Right hindlimb (tissue), 1 donor: ENCODE measurements around the gene TBC1D8B.
"Not testable (repeated sequence)": the region's sequence is repeated elsewhere in the genome, so short reads cannot be mapped to it uniquely, and the experiment has no call there.

ENCODE experiments used
- DNase-seq: peaks from one replicate; pipeline ENCODE4 v3.0.0-alpha.2; 2018

TBC1D8B gene

DNA sequence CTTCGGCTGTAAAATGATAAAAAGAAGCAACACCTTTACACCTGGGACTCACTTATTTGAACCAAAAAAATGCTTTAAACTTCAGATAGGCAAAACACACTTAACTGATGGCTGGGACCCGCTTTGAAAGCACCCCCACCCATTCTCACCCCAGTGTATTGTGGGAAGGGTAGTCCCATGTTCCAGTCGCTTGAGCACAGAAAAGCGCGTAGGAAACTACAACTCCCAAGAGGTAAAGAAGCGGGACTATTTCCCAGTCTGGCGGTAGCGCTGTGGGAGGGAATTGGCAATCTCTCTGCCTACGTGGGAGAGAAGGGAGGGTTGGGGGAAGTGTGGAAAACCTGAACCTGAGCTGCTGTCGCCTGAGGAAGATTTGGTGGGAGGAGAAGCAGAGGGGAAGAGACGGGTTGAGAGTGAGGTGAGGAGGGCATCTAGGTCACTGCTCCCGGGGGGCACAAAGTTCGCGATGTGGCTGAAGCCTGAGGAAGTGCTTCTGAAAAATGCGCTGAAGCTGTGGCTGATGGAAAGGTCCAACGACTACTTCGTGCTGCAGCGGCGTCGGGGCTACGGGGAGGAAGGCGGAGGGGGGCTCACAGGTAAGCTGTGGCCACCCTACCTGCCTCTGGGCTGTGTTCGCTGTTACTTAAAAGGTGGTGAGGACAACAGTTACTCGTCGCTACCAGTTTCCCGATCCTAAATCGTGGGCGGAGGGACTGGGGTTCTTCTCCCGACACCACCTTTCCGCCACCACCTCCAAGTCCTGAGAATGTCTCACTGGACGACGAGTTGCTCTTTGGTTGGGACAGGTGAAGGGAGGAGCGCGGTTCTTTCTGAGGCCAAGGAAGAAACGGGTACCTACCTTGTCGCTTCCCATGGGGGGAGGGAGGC, at the start of gene TBC1D8B:
Gene TBC1D8B (plus strand): TSS at position 286 of the 888 bp plus-strand sequence. CDS start 181 bp downstream, at position 467.
- peak; percentile 89 for DNase-seq

- DNase-seq = not testable (repeated sequence)
Measured at GRCh38 chrX:106769288-106769687, 33.2 kb upstream of the TBC1D8B start.

DNA sequence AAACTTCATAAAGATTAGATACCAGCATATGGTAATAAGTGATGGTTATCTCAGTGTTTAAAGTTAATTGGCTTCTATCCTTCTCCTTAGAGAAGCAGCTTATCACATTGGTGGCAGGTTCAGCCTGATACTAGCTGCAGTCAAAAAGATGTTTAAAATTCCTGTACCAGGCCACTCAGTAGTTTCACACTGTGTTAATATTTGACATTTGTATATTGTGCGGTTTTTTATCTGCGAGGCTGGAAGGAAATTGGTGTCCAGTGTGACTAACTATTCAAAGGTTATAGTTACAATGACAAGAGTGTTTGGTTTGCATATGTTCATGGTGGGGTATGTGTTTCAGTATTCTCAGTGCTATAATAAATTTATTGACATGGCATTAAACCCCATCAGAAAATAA, 27.5 kb upstream of the TBC1D8B start:
- no peak for DNase-seq

DNA sequence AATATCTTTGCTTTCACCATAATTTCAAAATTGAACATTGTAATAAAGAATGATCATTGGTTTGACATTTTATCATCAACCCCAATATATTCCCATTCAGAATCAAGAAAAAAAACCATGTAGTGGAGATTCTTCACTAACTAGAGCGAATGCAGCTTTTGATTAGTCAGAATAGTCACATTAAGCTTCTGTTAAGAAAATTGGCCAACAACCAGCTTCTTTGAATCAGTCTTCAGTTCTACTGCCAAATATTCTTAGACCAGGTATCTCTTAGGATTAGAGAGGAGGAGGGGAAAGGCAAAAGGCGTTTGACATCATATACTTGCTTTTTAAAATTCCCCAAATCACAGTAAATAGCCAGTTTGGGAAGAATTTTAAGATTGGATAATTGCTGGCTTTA, 22.2 kb upstream of the TBC1D8B start:
- DNase-seq = no peak

DNA sequence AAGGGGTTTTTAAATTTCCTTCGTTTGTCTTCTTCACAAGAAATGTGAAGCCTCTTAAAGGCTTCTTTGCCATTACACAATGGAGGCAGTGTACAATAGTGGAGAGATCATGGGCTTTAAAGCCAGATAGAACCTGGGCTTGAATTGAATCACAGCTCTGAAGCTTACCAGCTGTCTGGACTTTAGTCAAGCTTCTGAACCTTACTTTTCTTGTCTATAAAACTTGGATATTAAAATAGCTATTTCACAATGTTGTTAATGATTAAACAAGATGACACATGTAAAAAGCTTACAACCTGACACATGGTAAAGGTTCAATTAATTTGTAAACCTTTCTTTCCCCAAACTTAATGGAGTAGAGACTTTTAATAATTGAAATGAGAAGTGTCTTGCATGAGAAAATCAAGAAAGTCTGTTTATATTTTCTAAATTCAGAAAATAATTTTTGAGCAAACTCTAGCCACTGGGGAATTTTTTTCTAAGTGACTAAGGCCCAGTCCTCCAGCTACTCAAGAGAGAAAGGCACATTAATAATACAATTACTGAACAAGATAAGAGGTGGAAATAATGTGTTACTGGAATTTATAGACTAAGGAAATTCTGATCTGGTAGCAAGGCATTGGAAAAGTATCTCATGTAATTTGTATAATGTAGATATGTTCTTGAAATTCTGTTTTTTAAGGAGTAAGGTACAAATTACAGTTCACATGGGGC, 21.7 kb upstream of the TBC1D8B start:
- DNase-seq = no peak

DNA sequence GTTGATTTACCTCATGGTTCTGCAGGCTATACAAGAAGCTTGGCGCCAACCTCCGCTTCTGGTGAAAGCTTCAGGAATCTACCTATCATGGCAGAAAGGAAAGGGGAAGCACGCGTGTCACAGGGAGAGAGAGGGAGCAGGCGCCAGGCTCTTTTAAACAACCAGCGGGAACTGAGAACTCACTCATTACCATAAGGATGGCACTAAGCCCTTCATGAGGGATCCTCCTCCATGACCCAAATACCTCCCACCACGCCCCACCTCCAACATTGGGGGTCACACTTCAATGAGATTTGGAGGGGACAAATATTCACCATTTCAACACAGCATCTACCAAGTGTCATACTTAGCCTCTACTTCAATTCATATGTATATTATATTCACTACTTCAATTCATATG, 18.8 kb upstream of the TBC1D8B start:
- no peak for DNase-seq

DNA sequence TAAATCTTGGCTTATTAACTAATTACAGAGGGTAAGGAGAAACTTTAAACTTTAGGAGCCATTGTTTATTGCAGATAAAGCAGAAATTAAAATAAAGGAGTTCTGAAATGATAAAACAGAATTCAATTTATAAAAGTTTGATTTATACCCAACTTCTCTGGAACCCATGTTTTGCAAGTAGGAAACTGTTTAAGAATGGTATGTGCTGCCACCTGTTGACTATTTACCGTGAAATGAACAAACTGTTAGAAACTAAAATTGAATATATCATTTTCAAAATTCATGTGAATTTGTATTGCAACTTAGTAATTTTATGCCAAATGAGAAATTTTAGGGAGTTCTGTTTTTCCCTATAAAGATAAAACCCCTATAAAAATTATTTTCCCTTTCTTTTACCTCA, 11.0 kb upstream of the TBC1D8B start:
- DNase-seq = no peak

DNA sequence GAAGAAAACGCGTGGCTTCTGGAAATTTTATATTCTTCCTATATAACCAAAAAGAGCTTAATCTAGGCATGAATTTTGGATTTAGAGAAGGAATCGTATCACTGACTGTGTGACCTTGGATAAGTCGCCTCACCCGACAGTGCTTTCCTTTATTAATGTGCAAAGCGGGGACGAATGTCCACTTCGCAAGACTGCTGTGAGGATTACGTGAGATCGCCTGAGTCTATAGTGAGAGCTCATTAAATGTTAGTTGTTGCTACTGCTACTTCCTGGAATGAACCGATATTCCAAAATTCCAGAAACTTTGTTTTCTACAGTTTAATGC, 448 bp upstream of the TBC1D8B start:
- no peak for DNase-seq

GRCh38 chrX:106811131-106811910, 8.8 kb downstream of the TBC1D8B start:
- no peak for DNase-seq

GRCh38 chrX:106812930-106813329, 10.5 kb downstream of the TBC1D8B start:
- not testable (repeated sequence) for DNase-seq

DNA sequence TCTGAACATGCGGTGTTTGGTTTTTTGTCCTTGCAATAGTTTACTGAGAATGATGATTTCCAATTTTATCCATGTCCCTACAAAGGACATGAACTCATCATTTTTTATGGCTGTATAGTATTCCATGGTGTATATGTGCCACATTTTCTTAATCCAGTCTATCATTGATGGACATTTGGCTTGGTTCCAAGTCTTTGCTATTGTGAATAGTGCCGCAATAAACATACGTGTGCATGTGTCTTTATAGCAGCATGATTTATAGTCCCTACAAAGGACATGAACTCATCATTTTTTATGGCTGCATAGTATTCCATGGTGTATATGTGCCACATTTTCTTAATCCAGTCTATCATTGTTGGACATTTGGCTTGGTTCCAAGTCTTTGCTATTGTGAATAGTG, 11.6 kb downstream of the TBC1D8B start:
- not testable (repeated sequence) for DNase-seq

GRCh38 chrX:106862972-106863688, 60.7 kb downstream of the TBC1D8B start:
- DNase-seq = no peak

DNA sequence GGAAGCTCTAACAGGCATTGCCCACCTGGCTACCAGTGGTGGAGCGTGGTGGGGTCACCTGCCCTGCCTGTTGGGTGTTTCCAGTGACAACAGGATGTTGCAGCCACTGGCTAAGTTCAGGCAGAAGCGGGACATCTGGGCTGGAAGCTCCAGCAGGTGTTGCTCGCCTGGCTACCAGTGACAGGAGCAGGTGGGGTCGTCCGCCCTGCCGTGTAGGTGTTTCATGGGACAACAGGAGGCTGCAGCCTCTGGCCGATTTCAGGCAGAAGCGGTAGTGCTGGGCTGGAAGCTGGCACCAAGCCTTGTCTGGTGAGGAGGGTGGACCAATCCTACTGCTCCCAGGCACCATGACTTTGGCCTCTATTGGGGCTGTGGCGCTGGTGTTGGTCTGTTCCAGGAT, 61.2 kb downstream of the TBC1D8B start:
- no peak for DNase-seq

GRCh38 chrX:106872796-106873195, 70.3 kb downstream of the TBC1D8B start:
- not testable (repeated sequence) for DNase-seq

DNA sequence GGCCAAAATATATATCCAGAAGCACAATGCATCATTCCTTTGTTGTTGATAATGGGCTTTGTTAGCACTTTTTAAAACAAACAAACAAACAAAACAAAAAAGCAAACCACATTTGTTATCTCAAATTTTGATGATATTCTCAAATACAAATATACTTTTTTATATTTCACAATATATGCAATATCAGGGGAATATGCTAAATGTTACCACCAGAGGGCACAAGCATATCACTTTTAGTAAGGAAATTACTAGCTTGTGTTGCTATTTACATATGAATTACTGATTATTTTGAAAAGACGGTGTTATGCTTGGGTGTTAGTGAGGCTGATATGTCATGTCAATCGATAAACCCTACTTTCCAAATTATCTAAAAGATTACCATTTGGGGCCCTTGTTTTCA, 71.6 kb downstream of the TBC1D8B start:
- no peak for DNase-seq

- DNase-seq = no peak
Measured at GRCh38 chrX:106875151-106875550, 72.7 kb downstream of the TBC1D8B start.

- no peak for DNase-seq
Measured at GRCh38 chrX:106889468-106889867, 87.0 kb downstream of the TBC1D8B start.

- no peak for DNase-seq
Measured at GRCh38 chrX:106891762-106892460, 89.4 kb downstream of the TBC1D8B start.

DNA sequence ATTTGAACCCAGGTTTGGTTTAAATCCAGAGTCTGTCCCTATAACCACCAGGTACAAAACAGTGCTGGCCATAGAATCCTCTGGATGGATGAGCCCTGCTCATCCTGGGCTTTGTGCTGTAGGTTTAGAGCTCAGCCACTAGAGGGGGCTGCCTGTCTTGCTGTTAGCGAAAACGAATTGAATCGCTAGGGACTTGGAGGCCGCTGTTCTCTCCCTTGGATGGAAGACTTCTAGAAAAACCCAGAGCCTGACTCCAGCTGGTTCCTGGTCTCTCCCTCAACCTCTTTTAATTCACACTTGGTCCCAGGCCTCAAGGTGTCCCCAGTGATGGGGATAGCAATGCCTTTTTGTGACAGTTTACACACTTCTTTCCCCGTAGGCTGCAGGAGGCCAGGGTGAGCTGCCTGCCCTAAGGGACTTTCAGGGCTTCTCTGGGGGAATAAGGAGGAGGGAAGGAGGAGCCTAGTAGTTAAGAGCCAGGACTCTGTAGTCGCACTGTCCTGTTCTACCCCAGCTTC, 92.0 kb downstream of the TBC1D8B start:
- peak; percentile 49 for DNase-seq

GRCh38 chrX:106894978-106895452, 92.5 kb downstream of the TBC1D8B start:
- DNase-seq = peak; percentile 28

DNA sequence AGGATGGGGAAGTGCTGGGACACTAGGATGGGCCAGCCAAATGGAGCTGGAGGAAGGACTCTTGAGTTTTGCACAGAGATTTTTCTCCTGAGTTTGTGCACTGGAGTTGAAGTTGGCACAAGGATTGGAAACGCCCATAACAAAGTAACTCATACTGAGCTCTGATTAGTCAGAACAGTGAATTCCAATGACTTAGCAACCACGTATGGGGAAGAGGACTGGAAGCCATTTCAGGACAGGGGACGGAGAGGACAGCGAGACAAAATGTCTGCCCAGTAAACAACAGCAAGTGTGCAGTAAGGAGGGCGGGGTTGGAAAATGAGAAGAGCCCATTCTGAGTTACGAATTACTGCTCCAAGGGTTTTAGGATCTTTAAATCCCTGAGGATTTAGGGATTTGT, 94.8 kb downstream of the TBC1D8B start:
- no peak for DNase-seq

- no peak for DNase-seq
Measured at GRCh38 chrX:106898462-106898861, 96.0 kb downstream of the TBC1D8B start.
